Memory B cell (primary cell): ENCODE results near the gene HMG20A.

Experiments used
- ATAC-seq: fragments of 150-1000 bp; cut with Tn5 transposase; 2 replicates; pipeline ENCODE4 v1.10.0; 2021; ENCODE audit warnings: low read depth, mild to moderate bottlenecking, moderate library complexity
- DNase-seq, 2 donors: peaks; one replicate each; pipeline ENCODE4 v3.0.0; 2022; ENCODE audit warnings: low spot score in 2 of 2
- H3K27ac Mint-ChIP-seq: one replicate; pipeline ENCODE4 v1.8.0; 2022; ENCODE audit warnings: mild to moderate bottlenecking, moderate library complexity, mixed read lengths
- H3K27me3 Mint-ChIP-seq: one replicate; pipeline ENCODE4 v1.8.0; 2022; ENCODE audit warnings: mixed read lengths
- H3K36me3 Mint-ChIP-seq: one replicate; pipeline ENCODE4 v1.8.0; 2022; ENCODE audit warnings: mild to moderate bottlenecking, mixed read lengths
- H3K4me1 Mint-ChIP-seq: one replicate; pipeline ENCODE4 v1.8.0; 2022; ENCODE audit warnings: mixed read lengths
- H3K4me3 Mint-ChIP-seq: one replicate; pipeline ENCODE4 v1.8.0; 2022; ENCODE audit warnings: mild to moderate bottlenecking, moderate library complexity, mixed read lengths
- H3K9me3 Mint-ChIP-seq: one replicate; pipeline ENCODE4 v1.8.0; 2022; ENCODE audit warnings: mixed read lengths

Gene HMG20A

GRCh38 chr15:77510066-77511057, 89.7 kb downstream of the HMG20A start:
- Mint-ChIP-seq H3K27me3 (no peaks in the 10 kb centered on the region), H3K27ac (no peak overlapping the region), H3K9me3 (peaks cover 2% of the 10 kb centered on the region), H3K4me1 (peaks cover 19% of the 10 kb centered on the region), H3K36me3 (peaks cover 3% of the 10 kb centered on the region), H3K4me3 (no peak overlapping the region)
- DNase-seq (no peak), ATAC-seq (no peak)

GRCh38 chr15:77511869-77512268, 91.2 kb downstream of the HMG20A start:
- DNase-seq (no peak), ATAC-seq (no peak)
- Mint-ChIP-seq H3K4me3 (no peak overlapping the region), H3K27me3 (no peaks in the 10 kb centered on the region), H3K36me3 (peaks cover 3% of the 10 kb centered on the region), H3K4me1 (peaks cover 19% of the 10 kb centered on the region), H3K9me3 (peaks cover 2% of the 10 kb centered on the region), H3K27ac (no peak overlapping the region)

GRCh38 chr15:77513226-77513625, 92.5 kb downstream of the HMG20A start:
- Mint-ChIP-seq H3K4me3 (no peak overlapping the region), H3K36me3 (peaks cover 3% of the 10 kb centered on the region), H3K4me1 (peaks cover 7% of the 10 kb centered on the region), H3K27me3 (no peaks in the 10 kb centered on the region), H3K27ac (no peak overlapping the region), H3K9me3 (peaks cover 2% of the 10 kb centered on the region)
- no peak for DNase-seq
- ATAC-seq, result no peak

GRCh38 chr15:77514641-77515402, 94.1 kb downstream of the HMG20A start:
- H3K27ac Mint-ChIP-seq, result no peak overlapping the region
- no peaks in the 10 kb centered on the region for H3K4me1 Mint-ChIP-seq
- H3K9me3 Mint-ChIP-seq, result peaks cover 2% of the 10 kb centered on the region
- DNase-seq, result no peak
- no peaks in the 10 kb centered on the region for H3K27me3 Mint-ChIP-seq
- H3K4me3 Mint-ChIP-seq, result no peak overlapping the region
- peaks cover 3% of the 10 kb centered on the region for H3K36me3 Mint-ChIP-seq
- ATAC-seq, result no peak

GRCh38 chr15:77515613-77516012, 94.9 kb downstream of the HMG20A start:
- peaks cover 2% of the 10 kb centered on the region for H3K9me3 Mint-ChIP-seq
- H3K4me3 Mint-ChIP-seq, result no peak overlapping the region

GRCh38 chr15:77516076-77516475, 95.4 kb downstream of the HMG20A start:
- Mint-ChIP-seq H3K27me3 (no peaks in the 10 kb centered on the region), H3K36me3 (no peaks in the 10 kb centered on the region), H3K4me1 (no peaks in the 10 kb centered on the region), H3K27ac (no peak overlapping the region), H3K4me3 (no peak overlapping the region), H3K9me3 (no peaks in the 10 kb centered on the region)
- ATAC-seq (no peak), DNase-seq (no peak)

More at GRCh38 chr15:77515613-77516012, 94.9 kb downstream of the HMG20A start:
- no peak for DNase-seq
- no peak for ATAC-seq
- H3K4me1 Mint-ChIP-seq, result no peaks in the 10 kb centered on the region
- peaks cover 3% of the 10 kb centered on the region for H3K36me3 Mint-ChIP-seq
- no peaks in the 10 kb centered on the region for H3K27me3 Mint-ChIP-seq
- H3K27ac Mint-ChIP-seq, result no peak overlapping the region

- Mint-ChIP-seq H3K27me3 (no peaks in the 10 kb centered on the region), H3K27ac (no peak overlapping the region)
Measured at GRCh38 chr15:77516786-77517185, 96.1 kb downstream of the HMG20A start.

GRCh38 chr15:77517579-77517978, 96.9 kb downstream of the HMG20A start:
- Mint-ChIP-seq H3K27me3 (no peaks in the 10 kb centered on the region), H3K4me3 (no peak overlapping the region), H3K9me3 (no peaks in the 10 kb centered on the region), H3K27ac (no peak overlapping the region), H3K4me1 (no peaks in the 10 kb centered on the region), H3K36me3 (no peaks in the 10 kb centered on the region)
- no peak for DNase-seq
- no peak for ATAC-seq

More at GRCh38 chr15:77516786-77517185, 96.1 kb downstream of the HMG20A start:
- Mint-ChIP-seq H3K36me3 (no peaks in the 10 kb centered on the region), H3K4me3 (no peak overlapping the region), H3K4me1 (no peaks in the 10 kb centered on the region), H3K9me3 (no peaks in the 10 kb centered on the region)
- DNase-seq, result no peak
- ATAC-seq, result no peak

GRCh38 chr15:77518458-77518857, 97.8 kb downstream of the HMG20A start:
- DNase-seq, result no peak
- ATAC-seq, result no peak
- Mint-ChIP-seq H3K4me3 (no peak overlapping the region), H3K27me3 (no peaks in the 10 kb centered on the region), H3K4me1 (no peaks in the 10 kb centered on the region), H3K9me3 (no peaks in the 10 kb centered on the region), H3K36me3 (no peaks in the 10 kb centered on the region), H3K27ac (no peak overlapping the region)

GRCh38 chr15:77519540-77519939, 98.9 kb downstream of the HMG20A start:
- ATAC-seq (no peak), DNase-seq (no peak)
- Mint-ChIP-seq H3K9me3 (no peaks in the 10 kb centered on the region), H3K27me3 (no peaks in the 10 kb centered on the region), H3K27ac (no peak overlapping the region), H3K4me3 (no peak overlapping the region), H3K36me3 (no peaks in the 10 kb centered on the region), H3K4me1 (no peaks in the 10 kb centered on the region)

- Mint-ChIP-seq H3K27me3 (no peaks in the 10 kb centered on the region), H3K9me3 (no peaks in the 10 kb centered on the region), H3K4me3 (no peak overlapping the region), H3K4me1 (no peaks in the 10 kb centered on the region), H3K27ac (no peak overlapping the region), H3K36me3 (no peaks in the 10 kb centered on the region)
- DNase-seq (no peak), ATAC-seq (no peak)
Measured at GRCh38 chr15:77521206-77521605, 100.5 kb downstream of the HMG20A start.

- H3K4me3 Mint-ChIP-seq, result no peak overlapping the region
- ATAC-seq (no peak), DNase-seq (no peak)
- H3K27me3 Mint-ChIP-seq, result no peaks in the 10 kb centered on the region
- H3K27ac Mint-ChIP-seq, result no peak overlapping the region
- no peaks in the 10 kb centered on the region for H3K9me3 Mint-ChIP-seq
- H3K4me1 Mint-ChIP-seq, result no peaks in the 10 kb centered on the region
- H3K36me3 Mint-ChIP-seq, result no peaks in the 10 kb centered on the region
Measured at GRCh38 chr15:77525400-77525811, 104.7 kb downstream of the HMG20A start.

GRCh38 chr15:77525907-77526594, 105.4 kb downstream of the HMG20A start:
- H3K36me3 Mint-ChIP-seq, result no peaks in the 10 kb centered on the region
- no peak overlapping the region for H3K27ac Mint-ChIP-seq
- ATAC-seq (no peak), DNase-seq (no peak)
- H3K27me3 Mint-ChIP-seq, result no peaks in the 10 kb centered on the region
- no peaks in the 10 kb centered on the region for H3K9me3 Mint-ChIP-seq
- no peak overlapping the region for H3K4me3 Mint-ChIP-seq
- H3K4me1 Mint-ChIP-seq, result no peaks in the 10 kb centered on the region
